Pons (tissue), 1 donor: ENCODE results near the gene PKM.

Source experiments
- DNase-seq: peaks from one replicate; pipeline ENCODE4 v3.0.0-alpha.2; 2016; ENCODE audit warnings: low spot score

Gene PKM

DNA sequence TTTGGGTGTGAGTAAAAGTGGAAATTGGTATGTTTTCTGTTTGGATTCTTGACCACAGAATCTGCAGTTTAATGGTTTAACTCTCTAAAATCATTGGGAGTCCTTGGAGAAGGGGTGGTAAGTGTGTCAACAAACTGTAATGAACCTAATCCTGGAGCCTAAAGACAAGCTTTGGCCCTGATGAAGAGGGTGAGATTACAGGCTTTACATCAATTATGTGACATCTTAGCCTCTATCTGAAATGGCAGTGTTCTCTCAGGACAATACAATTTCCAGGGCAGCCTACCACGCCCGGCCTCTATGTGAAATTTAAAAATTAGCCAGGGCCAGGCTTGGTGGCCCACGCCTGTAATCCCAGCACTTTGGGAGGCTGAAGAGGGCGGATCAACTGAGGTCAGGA, 4.3 kb upstream of the PKM start:
- no peak for DNase-seq

DNA sequence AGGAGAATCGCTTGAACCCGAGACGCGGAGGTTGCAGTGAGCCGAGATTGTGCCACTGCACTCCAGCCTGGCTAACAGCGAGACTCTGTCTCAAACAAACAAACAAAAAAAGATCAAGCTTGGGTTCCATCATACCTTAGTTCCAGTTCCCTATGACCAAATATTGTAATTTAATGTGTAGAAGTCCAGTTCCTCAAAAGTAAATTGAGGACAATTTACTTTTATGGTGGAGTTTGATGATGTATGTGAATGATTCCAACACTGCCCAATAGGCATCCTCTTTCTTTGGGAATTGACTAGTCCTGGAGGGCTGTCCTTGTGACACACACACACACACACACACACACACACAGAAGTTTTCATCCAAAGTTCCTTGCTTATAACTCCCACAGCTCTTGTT, 2.8 kb upstream of the PKM start:
- no peak for DNase-seq

DNA sequence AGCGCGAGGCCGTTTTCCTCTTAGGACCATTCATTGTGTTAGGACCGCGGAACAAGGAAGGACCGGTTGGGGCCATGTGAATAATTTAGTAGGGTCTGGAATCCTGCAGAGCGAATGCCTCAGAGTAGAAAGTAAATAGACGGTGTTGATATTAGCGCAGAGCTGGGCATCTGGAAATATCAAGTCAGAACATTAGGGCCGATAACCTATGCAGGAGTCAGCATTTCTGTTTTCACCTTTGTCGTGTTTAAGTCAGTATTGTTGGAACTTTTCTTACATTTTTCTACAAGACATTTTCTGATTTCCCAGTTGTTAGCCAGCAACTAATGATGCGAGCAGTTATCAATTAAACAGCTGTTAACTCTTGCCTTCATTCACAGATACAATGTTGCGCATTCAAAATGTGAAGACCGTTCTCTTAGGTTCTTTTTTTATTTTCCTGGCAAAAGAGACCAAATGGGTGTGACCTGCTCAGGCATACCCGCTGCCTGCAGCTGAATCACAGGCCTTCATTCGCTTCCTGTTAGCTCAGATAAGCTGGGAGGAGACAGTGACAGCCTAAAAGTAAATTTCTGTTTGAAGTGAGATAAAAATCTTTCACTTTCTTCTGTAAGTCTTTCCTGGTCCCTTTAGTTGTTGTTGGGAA, 966 bp upstream of the PKM start:
- peak; percentile 61 for DNase-seq

DNA sequence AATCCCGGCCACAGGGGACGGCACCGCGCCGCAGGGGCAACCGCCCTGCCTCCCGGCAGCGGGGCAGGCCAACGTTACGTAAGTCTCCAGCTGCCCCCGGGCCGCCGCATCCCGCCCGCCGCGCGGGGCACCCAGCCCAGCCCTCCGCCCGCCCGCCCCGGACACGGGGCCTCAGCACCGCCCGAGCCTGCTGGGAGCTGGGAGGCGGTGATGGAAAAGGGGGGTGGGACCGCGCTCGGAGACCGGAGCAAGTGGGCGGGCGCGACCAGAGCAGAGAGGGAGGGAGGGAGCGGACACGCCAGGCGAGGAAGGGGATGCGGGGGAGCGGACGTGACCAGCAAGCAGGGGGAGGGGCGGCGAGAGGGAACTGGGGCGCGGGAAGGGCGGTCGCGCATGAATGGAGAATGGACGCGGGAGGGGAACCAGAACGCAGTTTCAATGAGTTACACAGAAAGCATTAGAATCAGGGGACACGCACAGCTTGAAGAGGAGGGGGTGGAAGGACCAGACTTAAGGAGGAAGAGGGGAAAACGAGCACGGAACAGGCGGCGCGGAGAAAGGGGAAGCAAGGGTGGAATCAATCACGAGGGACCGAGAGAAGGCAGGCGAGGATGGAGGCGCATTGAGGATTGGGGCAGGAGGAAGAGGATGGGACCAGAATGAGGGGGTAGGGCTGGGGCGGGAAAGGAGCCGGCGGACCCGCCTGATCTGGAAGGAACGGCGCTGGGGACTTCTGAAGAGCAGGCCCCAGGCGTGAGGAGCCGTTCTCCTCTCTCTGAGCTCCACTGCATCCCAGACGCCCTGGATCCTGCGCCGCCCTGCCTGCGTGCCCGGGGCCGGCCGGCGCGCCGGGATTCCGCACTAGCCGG, 559 bp downstream of the PKM start:
- peak; percentile 77 for DNase-seq

DNA sequence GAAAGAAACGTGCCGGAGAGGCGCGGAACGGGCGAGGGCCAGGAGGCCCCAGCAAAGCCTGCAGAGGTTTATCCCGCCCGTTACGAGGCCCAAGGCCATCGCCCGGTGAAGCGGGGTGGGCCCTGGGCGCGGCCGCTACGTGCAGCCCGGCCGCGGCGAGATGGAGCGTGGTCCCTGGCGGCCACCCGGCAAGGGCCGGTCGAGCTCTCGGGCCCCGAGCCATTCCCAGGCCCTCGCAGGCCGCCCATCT, 1.1 kb downstream of the PKM start:
- DNase-seq = no peak

DNA sequence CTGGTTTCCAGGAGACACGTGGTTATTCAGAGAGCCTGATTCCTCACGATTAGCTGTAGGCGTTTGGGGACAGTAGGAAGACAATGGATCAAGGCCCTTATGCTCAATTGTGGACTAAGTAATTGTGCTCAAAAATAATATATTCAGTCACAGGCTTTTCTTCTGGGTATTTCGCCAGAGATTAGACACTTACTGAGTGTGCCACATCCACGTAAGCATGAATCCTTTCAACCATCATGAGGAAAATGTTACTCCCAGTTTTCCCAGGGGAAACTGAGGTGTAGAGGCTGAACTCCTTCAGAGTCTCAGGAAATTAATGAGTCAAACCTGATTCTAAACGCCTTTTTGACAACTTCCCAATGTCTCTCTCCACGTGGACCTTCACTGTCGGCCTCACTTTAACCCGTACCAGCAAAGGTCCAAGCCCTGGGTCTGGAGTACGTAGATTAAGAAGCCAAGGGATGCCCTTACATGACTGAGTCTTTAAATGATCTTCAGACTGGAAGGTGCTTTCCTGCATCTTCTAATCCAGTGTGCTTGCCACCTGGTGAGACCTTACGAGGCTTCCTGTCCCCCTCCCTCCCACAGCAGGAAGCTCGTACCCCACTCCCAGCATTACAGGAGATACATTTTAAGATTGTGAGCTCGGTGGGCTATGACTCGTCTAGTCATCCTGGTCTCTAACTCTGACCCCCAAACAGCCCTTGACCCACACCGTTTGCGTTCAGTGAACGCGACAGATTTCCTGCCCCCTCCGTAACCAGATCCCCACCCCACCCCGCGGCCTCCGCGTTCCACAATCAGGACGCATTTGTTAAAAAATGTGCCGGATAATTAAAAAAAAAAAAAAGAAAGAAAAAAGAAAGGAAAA, 1.7 kb downstream of the PKM start:
- peak; percentile 22 for DNase-seq

DNA sequence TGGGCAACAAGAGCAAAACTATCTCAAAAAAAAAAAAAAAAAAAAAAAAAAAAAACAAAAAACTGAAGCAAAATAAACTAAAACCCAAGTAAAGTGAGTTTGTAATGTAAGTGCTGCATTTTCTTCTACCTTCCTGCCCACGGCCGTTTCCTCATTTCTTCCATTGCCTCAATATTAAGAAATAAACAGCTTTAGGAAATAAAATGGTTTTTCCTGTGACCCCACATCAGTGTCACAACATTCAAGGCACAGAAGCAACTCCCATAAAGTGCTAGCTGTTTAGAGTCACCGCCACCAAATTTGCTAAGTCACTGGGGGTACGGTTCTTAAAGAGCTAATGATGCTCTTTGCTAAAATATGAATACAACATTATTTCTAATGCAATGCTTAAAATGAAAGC, 3.3 kb downstream of the PKM start:
- DNase-seq = no peak

DNA sequence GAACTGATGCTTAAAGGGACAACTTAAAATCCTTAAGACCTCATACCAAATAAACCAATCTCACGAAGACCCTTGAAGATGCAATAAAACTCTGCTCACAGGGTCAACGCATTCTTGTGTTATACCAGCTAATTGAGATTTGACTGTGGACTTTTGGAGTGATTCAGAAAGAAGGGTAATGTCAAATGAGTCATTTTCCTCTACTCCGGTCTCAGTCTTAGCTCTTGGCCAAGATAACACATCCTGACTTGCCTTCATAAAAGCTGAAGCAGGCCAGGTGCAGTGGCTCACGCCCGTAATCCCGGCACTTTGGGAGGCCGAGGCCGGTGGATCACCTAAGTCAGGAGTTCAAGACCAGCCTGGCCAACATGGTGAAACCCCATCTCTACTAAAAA, 3.8 kb downstream of the PKM start:
- peak; percentile 10 for DNase-seq

DNA sequence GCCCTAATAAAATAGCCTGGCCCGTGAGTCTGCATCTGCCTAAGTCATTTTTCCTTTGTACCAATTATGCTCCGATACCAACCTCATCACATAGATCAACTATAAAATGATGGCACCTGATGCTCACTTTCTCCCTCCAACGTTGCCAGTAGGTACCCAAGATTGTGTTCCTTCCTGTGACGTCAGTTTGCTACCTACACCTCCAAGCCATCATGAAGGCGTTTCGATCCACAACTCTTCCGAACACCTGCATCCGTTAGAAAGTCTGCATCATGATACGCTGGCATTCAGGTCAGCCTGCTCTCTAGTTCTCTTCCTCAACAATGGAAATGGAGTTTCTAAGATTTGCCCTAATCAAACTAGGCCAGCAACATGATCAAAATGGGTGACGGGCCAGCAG, 7.7 kb downstream of the PKM start:
- DNase-seq = no peak

DNA sequence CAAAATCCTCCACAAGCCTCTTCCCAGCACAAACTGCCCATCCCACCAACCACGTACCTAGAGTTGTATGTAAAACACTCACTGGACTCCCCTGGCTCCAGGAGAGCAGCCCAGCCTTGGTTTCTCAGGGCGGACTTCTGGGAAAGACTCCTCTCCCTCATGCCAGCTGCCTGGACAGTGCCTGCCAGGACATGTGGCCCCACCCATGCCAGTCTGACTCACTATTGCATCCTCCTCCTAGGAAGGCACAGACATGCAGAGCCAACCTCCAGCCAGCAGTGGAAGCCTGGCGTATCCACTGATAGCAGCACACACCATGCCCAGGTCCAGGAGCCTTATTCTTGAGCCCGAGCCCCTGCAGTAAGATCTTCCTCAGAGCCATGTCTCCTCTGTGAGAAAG, 8.6 kb downstream of the PKM start:
- DNase-seq = no peak

DNA sequence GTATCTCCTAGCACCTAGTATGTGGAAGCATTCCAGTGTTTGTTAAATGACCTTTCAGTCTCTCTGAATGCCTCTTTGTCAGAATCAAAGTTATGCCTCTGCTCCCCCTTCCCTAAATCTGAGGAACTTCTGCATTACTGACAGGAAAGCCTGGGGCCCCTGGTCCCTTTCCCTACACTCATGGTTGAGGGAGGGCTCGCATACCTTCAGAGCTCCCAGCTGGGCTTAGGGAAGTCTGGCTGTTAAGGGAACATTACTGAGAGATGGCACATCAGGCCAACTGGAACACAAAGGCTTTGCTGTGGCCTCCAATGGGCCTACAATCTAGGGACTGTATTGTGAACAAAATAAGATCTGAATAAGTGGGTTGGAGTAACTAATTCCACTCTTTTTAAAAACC, 10.3 kb downstream of the PKM start:
- DNase-seq = no peak

DNA sequence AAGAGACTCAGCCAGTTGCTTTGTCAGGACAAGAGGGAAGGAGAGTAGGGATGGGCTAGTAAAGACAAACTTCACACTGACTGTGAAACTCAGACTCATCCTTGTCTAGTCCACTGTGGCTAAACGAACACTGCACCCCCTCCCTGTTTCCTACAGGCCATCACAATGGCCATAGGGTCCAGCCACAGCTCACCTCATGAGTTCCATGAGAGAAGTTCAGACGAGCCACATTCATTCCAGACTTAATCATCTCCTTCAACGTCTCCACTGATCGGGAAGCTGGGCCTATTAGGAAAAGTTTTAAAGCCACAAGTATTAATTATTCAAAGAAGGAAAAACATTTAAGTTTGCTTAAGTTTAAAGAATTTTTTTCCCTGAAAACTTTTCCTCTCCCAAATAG, 13.8 kb downstream of the PKM start:
- DNase-seq = no peak

DNA sequence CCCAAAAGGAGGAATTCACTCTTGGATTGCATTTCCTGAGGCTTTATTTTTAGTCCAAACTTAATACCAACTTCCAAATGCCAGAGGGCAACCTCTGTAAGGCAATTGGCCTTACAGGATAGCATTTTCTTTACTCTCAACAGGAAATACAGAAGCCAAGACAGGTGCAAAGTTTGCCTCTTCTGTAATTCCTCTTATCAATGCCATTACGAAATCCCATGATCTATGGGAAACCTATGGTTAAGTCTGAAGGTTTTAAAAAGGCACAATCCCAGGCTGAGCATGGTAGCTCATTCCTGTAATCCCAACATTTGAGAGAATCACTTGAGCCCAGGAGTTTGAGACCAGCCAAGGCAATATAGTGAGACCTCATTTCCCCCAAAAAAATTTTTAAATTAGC, 14.9 kb downstream of the PKM start:
- DNase-seq = no peak

DNA sequence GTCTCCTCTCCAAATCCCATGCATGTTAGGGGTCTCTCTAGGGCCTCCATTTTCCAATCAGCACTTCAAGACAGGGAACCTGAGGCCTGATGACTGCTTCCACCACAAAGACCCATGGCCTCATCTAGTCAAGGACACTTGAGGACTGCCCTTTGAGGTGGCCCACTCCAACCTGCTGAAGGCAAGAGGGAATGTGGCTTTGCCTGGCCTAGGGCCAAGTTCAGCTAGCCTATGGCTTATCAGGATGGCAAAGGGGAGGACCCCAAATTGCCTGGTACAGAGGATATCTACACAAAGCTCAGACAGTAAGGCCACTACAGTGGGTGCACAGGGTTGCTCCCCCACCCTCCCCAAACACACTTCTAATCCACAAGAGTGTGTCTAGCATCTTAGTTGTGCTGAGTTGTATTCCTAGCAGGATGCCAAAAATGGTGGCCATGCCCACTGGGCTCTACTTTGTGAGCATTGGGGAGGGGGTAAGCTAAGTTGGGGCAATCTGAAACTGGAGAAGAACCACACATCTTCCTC, 23.4 kb downstream of the PKM start:
- no peak for DNase-seq

DNA sequence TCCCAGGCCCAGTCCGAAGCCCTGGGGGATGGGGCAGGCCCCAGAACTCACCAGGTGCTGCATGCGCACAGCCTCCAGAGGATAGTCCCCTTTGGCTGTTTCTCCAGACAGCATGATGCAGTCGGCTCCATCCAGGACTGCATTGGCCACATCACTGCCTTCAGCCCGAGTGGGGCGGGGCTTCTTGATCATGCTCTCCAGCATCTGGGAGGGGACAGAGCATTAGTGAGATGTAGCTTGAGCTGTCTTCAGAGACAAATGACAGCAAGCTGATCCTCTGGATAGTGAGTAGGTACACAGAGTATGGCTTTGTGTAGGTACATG, 24.4 kb downstream of the PKM start:
- DNase-seq = no peak

DNA sequence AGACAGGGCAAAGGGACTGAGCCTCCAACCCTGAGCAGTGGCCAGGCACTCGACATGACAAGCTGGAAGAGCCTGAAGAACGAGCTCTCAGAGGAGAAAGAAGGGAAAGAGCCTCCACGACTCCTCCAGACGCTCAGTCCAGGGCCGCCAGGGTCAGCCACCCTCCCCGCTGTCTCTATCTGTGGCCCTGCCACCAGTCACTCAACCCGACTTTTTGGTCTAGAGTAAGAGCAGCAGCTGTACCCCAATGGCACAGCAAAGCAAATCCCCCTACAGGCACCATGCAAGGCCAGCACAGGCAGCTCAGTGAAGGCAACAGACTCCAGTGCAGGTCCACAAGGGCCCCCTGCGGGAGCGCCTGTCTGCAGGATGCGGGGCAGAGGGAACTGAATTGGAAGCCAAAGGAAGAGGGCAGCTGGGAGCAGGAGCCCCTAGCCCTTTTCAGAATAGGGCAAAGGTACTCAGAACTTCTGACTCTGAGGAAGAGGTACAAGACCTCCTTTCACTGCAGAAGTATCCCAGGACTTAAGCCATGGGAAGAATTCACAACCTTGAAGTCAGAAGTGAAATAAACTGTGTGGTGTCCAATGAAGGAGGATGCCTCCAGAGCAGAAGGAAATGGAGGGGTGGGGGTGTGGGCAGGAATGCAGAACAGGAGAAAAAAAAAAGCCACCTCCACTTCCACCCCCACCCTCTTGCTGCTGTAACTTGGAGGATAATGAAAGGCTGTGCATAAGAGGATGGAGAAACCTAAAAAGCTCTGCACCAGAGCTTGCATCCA, 24.9 kb downstream of the PKM start:
- DNase-seq = no peak

DNA sequence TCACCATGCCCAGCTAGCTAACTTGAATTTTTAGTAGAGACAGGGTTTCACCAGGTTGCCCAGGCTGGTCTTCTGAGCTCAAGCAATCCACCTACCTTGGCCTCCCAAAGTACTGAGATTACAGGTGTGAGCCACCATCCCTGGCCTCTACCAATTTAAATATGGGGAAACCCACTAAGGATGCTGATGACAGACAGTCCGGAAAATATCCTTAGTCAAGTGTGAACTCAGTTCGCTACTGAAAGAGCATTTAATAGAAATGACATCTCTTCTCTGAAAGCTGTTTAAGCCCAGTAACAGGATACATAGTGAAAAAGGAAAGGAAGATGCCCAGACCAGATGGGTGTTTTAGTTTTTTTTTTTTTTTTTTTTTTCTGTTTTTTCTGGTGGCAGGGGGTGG, 25.7 kb downstream of the PKM start:
- DNase-seq = no peak

DNA sequence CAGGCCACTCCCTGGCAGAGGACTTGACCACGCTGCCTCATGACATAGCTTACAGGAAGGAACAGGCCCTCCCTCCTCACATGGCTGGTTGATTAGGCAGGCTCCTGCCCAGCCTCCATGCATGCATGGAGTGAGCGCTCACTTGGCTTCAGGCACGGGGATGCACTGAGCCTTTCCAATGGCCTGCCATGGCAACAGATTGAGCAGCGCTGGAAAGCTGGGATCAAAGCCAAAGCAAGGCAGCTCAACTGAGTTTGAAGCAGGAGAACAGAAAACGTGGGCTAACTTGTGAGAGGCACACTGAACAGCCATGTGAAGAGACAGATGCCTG, 27.5 kb downstream of the PKM start:
- DNase-seq = peak; percentile 89

DNA sequence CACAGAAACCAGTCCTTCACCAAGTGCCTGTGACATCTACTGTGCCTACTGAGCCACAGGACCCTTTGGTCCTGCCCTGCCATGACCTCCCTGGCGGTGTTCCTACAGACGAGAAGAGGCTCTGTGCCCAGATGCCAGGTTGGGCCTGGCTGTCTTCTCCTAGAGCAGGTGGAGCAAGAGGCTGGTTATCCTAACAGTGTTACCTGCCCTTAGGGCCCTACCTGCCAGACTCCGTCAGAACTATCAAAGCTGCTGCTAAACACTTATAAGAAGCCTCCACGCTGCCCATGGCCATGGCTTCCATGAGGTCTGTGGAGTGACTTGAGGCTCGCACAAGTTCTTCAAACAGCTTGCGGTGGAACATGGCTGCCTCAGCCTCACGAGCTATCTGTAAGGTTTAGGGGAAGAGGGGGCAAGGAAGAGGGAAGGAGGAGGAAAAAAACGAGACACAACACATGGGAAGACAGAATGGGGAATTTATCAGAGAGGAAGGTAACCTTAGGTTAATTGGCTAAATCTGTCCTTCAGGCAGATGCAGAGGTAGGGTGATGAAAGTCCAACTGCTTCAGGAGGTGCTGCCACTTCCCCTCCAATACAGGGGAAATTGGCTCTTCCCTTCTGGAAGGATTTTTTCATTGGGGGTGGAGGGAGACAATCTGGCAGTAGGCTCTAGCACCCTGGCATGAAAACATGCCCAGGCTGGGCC, 28.0 kb downstream of the PKM start:
- DNase-seq = no peak

DNA sequence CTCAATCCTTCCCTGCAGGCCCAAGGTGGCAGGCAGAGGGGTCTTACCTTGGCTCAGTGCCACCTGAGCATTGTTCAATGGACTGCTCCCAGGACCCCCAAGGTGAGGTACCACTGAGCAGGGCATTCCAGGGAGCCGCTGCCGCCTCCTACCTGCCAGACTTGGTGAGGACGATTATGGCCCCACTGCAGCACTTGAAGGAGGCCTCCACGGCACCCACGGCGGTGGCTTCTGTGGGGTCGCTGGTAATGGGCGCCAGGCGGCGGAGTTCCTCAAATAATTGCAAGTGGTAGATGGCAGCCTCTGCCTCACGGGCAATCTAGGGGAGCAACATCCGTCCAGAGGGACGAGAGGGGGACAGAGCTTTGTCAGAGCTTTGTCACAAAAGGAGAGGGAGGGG, 28.7 kb downstream of the PKM start:
- DNase-seq = no peak

DNA sequence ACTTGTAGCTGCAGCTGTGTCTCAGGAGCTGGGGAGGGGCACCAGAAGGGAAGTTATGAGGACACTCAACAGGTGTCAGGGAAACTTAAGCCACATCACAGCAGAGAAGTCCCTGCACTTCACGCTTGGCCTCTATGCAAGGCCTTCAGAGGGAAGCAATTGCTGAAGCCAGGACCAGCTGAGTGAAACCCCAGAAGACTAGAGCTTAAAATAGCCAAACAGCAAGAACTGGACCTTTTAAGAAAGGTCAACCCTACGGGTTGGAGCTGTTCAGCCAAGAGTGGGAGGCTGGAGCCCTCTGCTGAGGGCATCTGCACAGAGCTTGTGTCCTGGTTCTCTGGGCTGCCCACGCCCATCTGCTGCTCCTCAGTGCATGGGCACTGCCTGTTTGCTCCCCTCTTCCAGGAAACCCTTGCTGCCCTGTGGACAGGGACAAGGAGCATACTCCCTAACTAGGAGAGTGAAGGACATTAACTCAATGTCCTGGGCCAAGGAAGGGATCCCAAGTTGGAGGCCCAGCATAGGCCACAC, 29.5 kb downstream of the PKM start:
- DNase-seq = no peak
